Panc1 (cell line): ENCODE measurements around the gene GLIS1. TPM values are rescaled to one million over a fixed set of nuclear protein-coding genes. Genes with fewer than 3 reads are reported as not detected.

Experiments
- ATAC-seq: fragments of 200-7000 bp; cut with Tn5 transposase; 2 replicates; pipeline ENCODE4 v1.9.1; 2020; ENCODE audit warnings: mild to moderate bottlenecking, moderate library complexity
- BruUV-seq: library from RNA; stranded (reverse); fragments of 400-500 nt; replicated peaks from 2 replicates; lab custom pipeline; 2021; lab: Mats Ljungman, UMichigan
- CTCF ChIA-PET: fragments of 300-600 bp; sonication (Branson Sonifier 250); formaldehyde crosslinking; loops from one replicate; lab custom pipeline; 2022; ENCODE audit warnings: antibody characterized with exemption; lab: Charles Lee
- POLR2A ChIA-PET: fragments of 300-600 bp; sonication (Branson Sonifier 250); formaldehyde crosslinking; loops from one replicate; lab custom pipeline; 2022; ENCODE audit warnings: antibody characterized with exemption; lab: Charles Lee
- DNase-seq: peaks from one replicate; pipeline ENCODE4 v3.0.0-alpha.2; 2010; ENCODE audit warnings: low read depth, low spot score
- H3K27ac ChIP-seq: 2 replicates; pipeline ENCODE4 v1.5.1; 2011; ENCODE audit warnings: mild to moderate bottlenecking, low read length, inconsistent platforms
- H3K27me3 ChIP-seq: fragments of 200-500 bp; sonication (Bioruptor generic); 2 replicates; pipeline ENCODE4 v1.6.0; 2014; ENCODE audit warnings: low read length, inconsistent platforms; ENCODE audit not compliant: control insufficient read depth, insufficient read depth
- H3K36me3 ChIP-seq: fragments of 200-500 bp; sonication (Bioruptor generic); 2 replicates; pipeline ENCODE4 v1.5.1; 2014; ENCODE audit warnings: inconsistent platforms, mild to moderate bottlenecking, low read length, moderate library complexity; ENCODE audit not compliant: control insufficient read depth, insufficient read depth
- H3K4me1 ChIP-seq: 2 replicates; pipeline ENCODE4 v1.5.1; 2011; ENCODE audit warnings: inconsistent platforms, mild to moderate bottlenecking, low read length, moderate library complexity; ENCODE audit not compliant: control insufficient read depth, insufficient read depth
- H3K4me3 ChIP-seq, 2 experiments: 2 replicates each; pipeline ENCODE4 v1.5.1; 2011 to 2012; ENCODE audit warnings: low read depth in 2 of 2, low read length in 2 of 2, mild to moderate bottlenecking in 2 of 2, inconsistent platforms in 1 of 2, moderate library complexity in 1 of 2
- H3K9me3 ChIP-seq: fragments of 200-500 bp; sonication (Bioruptor generic); 2 replicates; pipeline ENCODE4 v1.5.1; 2014; ENCODE audit warnings: low read depth, mild to moderate bottlenecking, inconsistent platforms, low read length, moderate library complexity; ENCODE audit not compliant: control insufficient read depth, insufficient read depth
- CTCF ChIP-seq: fragments of 450-650 bp; IDR thresholded peaks from 2 replicates; pipeline ENCODE4 v1.5.1; 2017; ENCODE audit warnings: mild to moderate bottlenecking
- POLR2AphosphoS5 ChIP-seq: IDR thresholded peaks from 2 replicates; pipeline ENCODE4 v1.6.1; 2012; ENCODE audit warnings: mild to moderate bottlenecking, low read depth, low read length, moderate library complexity
- REST ChIP-seq, 2 experiments: IDR thresholded peaks; 2 replicates each; pipeline ENCODE4 v1.6.1; 2011 to 2012; ENCODE audit warnings: low read depth in 2 of 2, control low read depth in 1 of 2, low read length in 1 of 2, mild to moderate bottlenecking in 1 of 2, moderate library complexity in 1 of 2; ENCODE audit not compliant: insufficient read depth in 1 of 2
- SIN3A ChIP-seq: IDR thresholded peaks from 2 replicates; pipeline ENCODE4 v1.6.1; 2012; ENCODE audit warnings: low read depth, mild to moderate bottlenecking, low read length, moderate library complexity, borderline replicate concordance; ENCODE audit not compliant: insufficient read depth
- TCF7L2 ChIP-seq: IDR thresholded peaks from 2 replicates; pipeline ENCODE4 v1.6.1; 2011; ENCODE audit warnings: mild to moderate bottlenecking, low read depth, low read length, inconsistent platforms
- in situ Hi-C: cut with HindIII; loops from 2 replicates; pipeline ENCODE4 v1.10.0; 2016; ENCODE audit warnings: low sequenced_read_pairs, low pct_unique_long_range_greater_than_20kb
- intact Hi-C: fragments of 100-400 bp; cut with micrococcal nuclease; formaldehyde crosslinking; loops from one replicate; pipeline ENCODE4 v1.10.0; 2022; ENCODE audit not compliant: unreplicated experiment
- total RNA-seq: library from RNA; stranded (reverse); gene quantifications from one replicate; pipeline ENCODE4 v1.2.1, GENCODE V29; 2021; ENCODE audit not compliant: unreplicated experiment

GLIS1 gene
- total RNA-seq, 1 experiment from 2014 or later, result 0.28 TPM

GRCh38 chr1:53579221-53580008 lies 159.5 kb downstream of the GLIS1 start:
- H3K9me3 ChIP-seq, result no peaks in the 10 kb centered on the region
- no peaks in the 10 kb centered on the region; the same call in 1 of the 2 replicates for H3K27me3 ChIP-seq
- CTCF ChIA-PET, result no interaction called here
- no peak overlapping the region for H3K4me3 ChIP-seq
- TF ChIP-seq POLR2AphosphoS5 (no peak), CTCF (no peak), REST (IDR thresholded peaks at IDR 0.05; ENCODE audit: insufficient read depth in 1 of 2, low read depth in 2 of 2, low read length in 1 of 2) (no peak), TCF7L2 (no peak), SIN3A (no peak)
- no peak for ATAC-seq
- POLR2A ChIA-PET, result interaction anchor here (0.6 kb wide), 1 partner anchor 142 kb away, joined by 6 read pairs; no protein-coding TSS in a partner anchor
- in situ Hi-C loops (no loop called here), intact Hi-C loops (no loop called here)
- no TSS peak for BruUV-seq
- no peak overlapping the region for H3K27ac ChIP-seq
- no peak for DNase-seq
- H3K4me1 ChIP-seq, result no peaks in the 10 kb centered on the region
- no peaks in the 10 kb centered on the region for H3K36me3 ChIP-seq

- no TSS peak for BruUV-seq
- Histone ChIP-seq H3K27me3 (no peaks in the 10 kb centered on the region), H3K9me3 (no peaks in the 10 kb centered on the region), H3K36me3 (no peaks in the 10 kb centered on the region), H3K4me1 (no peaks in the 10 kb centered on the region), H3K4me3 (no peak overlapping the region), H3K27ac (no peak overlapping the region)
- TF ChIP-seq POLR2AphosphoS5, result no peak
- TF ChIP-seq REST (IDR thresholded peaks at IDR 0.05; ENCODE audit: insufficient read depth in 1 of 2, low read depth in 2 of 2, low read length in 1 of 2), result no peak
- TF ChIP-seq TCF7L2, result no peak
- TF ChIP-seq SIN3A, result no peak
- no peak for TF ChIP-seq CTCF
- no peak for ATAC-seq
- ChIA-PET POLR2A (no interaction called here), CTCF (no interaction called here)
- no peak for DNase-seq
- intact Hi-C loops (no loop called here), in situ Hi-C loops (no loop called here)
Observed at GRCh38 chr1:53578358-53578757, 160.6 kb downstream of the GLIS1 start.
